HG03575 (cell line): Measurements from ENCODE around the gene PCSK5.

ENCODE experiments used
- ATAC-seq: cut with Tn5 transposase; IDR thresholded peaks from one replicate; pipeline ENCODE4 v1.9.1; 2021; ENCODE audit not compliant: unreplicated experiment, insufficient number of reproducible peaks, low FRiP score; ENCODE audit errors: extremely low read depth

PCSK5 gene

GRCh38 chr9:76153339-76153738 lies 262.9 kb downstream of the PCSK5 start:
- ATAC-seq = no peak

DNA sequence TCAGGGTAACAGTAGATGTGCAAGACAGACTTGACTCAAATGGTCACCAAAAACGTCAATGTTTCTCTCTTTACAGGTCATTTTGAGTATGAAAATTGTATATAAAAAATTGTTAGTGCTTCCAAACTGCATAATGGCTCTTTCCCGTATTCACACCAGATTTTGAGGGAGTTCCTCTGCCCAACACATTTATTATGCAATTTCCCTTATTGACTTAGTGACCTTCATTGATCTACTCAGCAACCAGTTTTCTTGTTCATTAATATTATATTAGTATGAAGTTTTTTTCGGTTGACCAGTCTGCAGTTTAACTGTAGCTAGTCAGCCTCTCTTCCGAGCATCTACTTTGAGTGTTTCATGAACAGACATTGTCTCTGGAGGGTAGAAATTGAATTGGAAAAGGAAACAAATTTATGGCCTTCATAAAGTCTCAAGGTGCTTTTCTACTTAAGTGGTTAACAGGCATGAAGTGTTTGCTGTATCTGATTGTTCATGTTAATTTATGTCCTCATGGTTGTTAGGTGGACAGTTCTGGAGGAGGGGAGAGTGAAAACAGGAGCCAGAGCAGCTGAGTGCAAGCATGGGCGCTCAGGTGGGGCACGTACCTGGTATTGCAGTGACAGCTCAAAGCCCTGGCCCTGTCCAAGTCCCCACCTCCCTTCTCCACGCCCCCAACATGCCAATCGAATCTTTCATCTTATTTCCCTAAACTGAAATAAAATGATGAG lies 263.6 kb downstream of the PCSK5 start:
- ATAC-seq = no peak

- ATAC-seq = no peak
These were observed 264.9 kb downstream of the PCSK5 start for GRCh38 chr9:76155361-76155760.

GRCh38 chr9:76158713-76159112 lies 268.2 kb downstream of the PCSK5 start:
- ATAC-seq = no peak

- ATAC-seq = no peak
These were observed 268.9 kb downstream of the PCSK5 start for GRCh38 chr9:76159293-76159926.

DNA sequence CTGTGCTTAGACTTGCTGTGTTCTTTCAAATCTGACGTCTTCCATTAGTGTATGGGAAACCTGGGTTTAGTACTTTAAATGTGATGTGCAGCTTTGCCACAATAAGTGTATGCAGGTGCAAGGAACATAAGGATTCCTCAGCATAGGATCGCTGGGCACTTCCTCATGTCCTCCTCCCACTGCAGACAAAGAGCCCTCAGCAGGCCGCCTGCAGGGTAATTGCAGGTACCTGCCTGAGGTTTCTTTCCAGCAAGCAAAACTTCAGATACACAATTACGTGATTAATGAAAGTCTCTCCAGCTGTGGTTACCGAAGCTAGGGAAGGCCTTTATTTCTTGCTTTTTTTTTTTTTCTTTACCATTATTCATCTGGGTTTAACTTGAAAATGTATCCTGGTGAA lies 270.6 kb downstream of the PCSK5 start:
- no peak for ATAC-seq

GRCh38 chr9:76161541-76161940 lies 271.1 kb downstream of the PCSK5 start:
- no peak for ATAC-seq

DNA sequence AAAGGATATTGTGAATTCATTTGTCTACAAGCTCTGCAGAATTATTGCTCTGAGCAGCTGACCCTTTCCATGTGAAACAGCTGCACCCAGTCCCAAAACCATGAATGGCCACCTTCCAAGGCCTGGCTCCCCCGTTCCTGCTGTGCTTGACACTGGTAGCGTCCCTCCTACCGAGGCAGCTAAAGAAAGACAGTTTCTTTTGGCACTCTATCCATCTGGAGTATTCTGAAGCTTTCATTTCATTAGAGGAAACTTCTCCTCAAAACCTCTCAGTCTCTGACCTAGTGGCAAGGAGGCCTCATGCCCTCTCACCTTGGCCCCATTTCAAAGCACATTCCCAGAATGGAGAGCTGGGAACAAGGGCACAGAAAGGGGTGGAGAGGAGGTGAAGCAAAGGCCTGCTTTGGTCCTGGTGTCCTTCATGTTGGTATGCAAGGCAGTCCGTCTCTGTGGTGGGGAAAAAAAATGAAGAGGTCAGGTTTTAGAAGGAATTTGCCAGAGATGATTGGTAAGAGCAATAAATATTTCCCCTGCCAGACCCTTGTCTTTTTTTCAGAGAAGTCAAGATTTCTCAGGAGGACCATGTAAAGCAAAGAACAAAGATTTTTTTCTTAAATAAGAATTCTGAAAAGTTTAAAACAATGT lies 271.7 kb downstream of the PCSK5 start:
- ATAC-seq = no peak

GRCh38 chr9:76162751-76163500 lies 272.5 kb downstream of the PCSK5 start:
- ATAC-seq = no peak

DNA sequence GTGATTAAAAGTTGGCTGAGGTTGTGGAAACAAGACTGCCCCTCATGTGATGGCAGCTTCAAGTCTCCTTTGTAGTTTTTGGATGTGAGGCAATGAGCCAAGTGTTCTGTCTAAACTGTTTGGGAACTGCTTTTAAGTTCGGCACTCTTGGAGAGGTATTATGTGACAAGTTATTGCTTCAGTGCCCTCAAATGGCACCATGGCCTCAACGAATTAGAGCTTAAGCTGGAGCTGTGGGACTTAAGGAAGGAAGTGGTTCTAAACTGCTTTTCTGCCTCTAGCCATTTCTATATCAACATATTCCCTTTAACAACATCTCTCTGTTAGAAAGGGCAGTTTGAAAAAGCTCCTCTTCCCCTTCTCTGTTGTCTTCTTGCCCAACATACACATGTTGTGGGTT lies 276.1 kb downstream of the PCSK5 start:
- no peak for ATAC-seq

GRCh38 chr9:76176171-76176570 lies 285.7 kb downstream of the PCSK5 start:
- ATAC-seq = no peak

DNA sequence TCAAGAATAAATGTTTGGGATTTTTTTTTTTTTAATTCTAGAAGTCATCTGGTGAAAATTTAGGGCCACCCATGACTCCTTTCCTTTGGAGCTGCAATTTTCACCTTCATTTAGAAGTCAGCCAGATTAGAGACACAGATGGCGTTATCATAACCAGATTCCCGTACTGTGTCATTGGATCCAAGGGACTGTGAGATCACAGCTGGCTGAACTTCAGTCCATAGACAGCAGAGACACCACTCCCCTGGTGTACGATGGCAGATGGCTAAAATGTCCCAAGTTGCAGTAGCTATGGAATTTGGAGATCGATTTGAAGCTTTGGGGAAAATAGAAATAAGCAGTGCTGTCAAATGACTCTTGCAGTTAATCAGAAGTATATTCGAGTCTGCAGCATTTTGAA lies 287.5 kb downstream of the PCSK5 start:
- ATAC-seq = no peak

DNA sequence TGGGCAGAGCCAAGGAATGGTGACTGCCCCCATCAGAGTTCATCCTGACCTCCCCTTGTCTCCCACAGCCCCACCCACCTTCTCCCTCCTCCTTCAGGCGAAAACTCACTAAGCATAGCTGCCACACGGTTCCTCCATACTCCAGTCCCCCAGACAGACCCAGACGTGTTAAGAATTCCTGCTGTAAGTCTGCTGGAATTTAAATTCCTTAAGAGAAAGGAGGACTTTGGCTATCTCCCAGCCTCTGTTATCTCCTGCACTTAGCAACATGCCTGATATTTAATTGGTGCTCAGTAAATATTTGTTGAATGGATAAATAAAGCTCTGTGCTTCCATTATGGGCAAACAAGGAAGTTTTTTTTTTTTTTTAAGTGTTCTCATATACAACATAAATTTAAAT lies 290.1 kb downstream of the PCSK5 start:
- ATAC-seq = no peak

GRCh38 chr9:76181020-76181641 lies 290.7 kb downstream of the PCSK5 start:
- no peak for ATAC-seq

DNA sequence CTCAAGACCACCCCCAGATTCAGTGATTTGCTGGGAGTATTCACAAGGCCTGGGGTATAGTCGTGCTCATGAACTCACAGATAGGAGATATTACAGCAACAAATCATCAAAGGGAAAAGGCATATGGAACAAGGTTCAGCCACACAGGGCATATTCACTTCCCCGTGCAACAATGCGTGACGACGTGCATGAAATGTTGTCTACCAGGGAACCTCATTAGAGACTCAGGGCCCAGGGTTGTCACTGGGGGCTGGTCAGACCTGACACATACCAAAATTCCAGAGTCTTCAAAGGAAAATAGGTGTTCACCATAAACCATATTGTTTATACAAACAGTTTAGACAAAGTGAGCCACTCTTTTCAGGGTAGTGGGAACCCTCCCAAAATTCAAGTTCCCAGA lies 291.3 kb downstream of the PCSK5 start:
- no peak for ATAC-seq

- no peak for ATAC-seq
These were observed 295.0 kb downstream of the PCSK5 start for GRCh38 chr9:76185432-76185831.

GRCh38 chr9:76188286-76188685 lies 297.8 kb downstream of the PCSK5 start:
- no peak for ATAC-seq

DNA sequence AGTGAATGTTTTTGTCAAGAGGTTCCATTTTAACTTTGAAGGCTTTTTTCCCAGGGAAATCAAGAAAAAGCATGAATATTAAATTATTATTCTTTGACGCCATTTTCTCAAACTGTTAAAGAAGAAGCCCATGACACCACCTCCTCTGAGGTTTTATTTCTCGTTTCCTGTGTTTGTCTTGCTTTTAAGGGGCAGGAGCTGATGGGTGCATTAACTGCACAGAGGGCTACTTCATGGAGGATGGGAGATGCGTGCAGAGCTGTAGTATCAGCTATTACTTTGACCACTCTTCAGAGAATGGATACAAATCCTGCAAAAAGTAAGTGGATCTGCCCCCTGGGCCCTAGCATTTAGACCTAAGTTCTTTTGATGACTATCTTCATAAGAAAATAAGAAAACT lies 298.4 kb downstream of the PCSK5 start:
- no peak for ATAC-seq

DNA sequence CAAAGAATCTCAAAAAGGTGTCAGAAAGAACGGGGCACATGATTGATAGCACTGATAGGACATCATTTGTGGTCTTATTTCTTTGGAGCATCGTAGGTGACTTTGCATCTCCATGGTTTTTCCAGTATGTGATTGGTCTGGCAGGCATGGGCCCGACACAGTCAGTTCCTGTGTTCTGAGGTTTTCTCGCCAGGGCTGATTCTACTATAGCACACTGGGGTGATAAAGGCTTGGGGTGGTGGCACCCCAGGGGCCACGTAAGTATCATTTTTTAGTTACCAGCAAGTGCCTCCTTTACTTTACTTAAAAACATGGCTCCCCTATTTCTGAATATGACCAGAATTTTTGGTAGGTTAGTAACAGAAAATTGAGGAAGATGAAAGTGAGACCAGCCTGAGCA lies 301.0 kb downstream of the PCSK5 start:
- ATAC-seq = no peak
